ENCODE measurements around the gene CSTPP1.
"Not testable (repeated sequence)": the region's sequence is repeated elsewhere in the genome, so short reads cannot be mapped to it uniquely, and the experiment has no call there.

Gene CSTPP1

DNA sequence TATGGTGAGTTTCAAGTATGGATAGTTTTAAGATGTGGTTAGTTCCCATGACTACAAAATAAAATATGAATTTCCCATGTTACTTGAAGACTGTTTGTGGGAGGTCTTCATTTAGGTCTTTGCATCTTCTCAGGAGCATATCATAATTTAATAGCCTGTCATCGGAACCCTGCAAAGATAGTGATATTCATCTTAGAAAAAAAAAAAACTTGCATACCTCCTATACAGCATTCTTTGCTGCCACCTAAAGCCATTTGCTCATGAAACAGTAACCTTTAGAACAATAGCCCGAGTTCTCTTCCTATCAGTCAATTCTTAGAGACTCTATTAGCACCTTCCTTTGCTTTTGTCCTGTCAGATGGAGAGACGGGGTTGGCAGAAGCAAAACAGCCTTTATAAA lies 164.8 kb downstream of the CSTPP1 start:
- no peak overlapping the region for H3K4me3 Mint-ChIP-seq
- H3K4me1 Mint-ChIP-seq, result peaks cover 11% of the 10 kb centered on the region
- no peaks in the 10 kb centered on the region for H3K36me3 Mint-ChIP-seq
- no peak overlapping the region for H3K27ac Mint-ChIP-seq
- no peaks in the 10 kb centered on the region for H3K27me3 Mint-ChIP-seq
- no peaks in the 10 kb centered on the region for H3K9me3 Mint-ChIP-seq

GRCh38 chr11:47104261-47104950 lies 167.8 kb downstream of the CSTPP1 start:
- Mint-ChIP-seq H3K4me3 (no peak overlapping the region), H3K4me1 (peaks cover 11% of the 10 kb centered on the region), H3K27me3 (no peaks in the 10 kb centered on the region), H3K36me3 (no peaks in the 10 kb centered on the region), H3K27ac (no peak overlapping the region), H3K9me3 (no peaks in the 10 kb centered on the region)

- peaks cover 5% of the 10 kb centered on the region for H3K4me1 Mint-ChIP-seq
- no peak overlapping the region for H3K4me3 Mint-ChIP-seq
- H3K9me3 Mint-ChIP-seq, result no peaks in the 10 kb centered on the region
- no peaks in the 10 kb centered on the region for H3K27me3 Mint-ChIP-seq
- H3K27ac Mint-ChIP-seq, result no peak overlapping the region
- H3K36me3 Mint-ChIP-seq, result peaks cover 4% of the 10 kb centered on the region
These were observed 169.0 kb downstream of the CSTPP1 start for GRCh38 chr11:47105541-47105940.

GRCh38 chr11:47105974-47106373 lies 169.4 kb downstream of the CSTPP1 start:
- Mint-ChIP-seq H3K4me3 (no peak overlapping the region), H3K9me3 (no peaks in the 10 kb centered on the region), H3K4me1 (peaks cover 5% of the 10 kb centered on the region), H3K27ac (no peak overlapping the region), H3K27me3 (no peaks in the 10 kb centered on the region), H3K36me3 (peaks cover 4% of the 10 kb centered on the region)

GRCh38 chr11:47106798-47107411 lies 170.3 kb downstream of the CSTPP1 start:
- Mint-ChIP-seq H3K4me3 (no peak overlapping the region), H3K4me1 (peaks cover 5% of the 10 kb centered on the region), H3K36me3 (peaks cover 5% of the 10 kb centered on the region), H3K27ac (no peak overlapping the region), H3K9me3 (no peaks in the 10 kb centered on the region), H3K27me3 (no peaks in the 10 kb centered on the region)

- Mint-ChIP-seq H3K36me3 (peaks cover 6% of the 10 kb centered on the region), H3K9me3 (no peaks in the 10 kb centered on the region), H3K4me1 (peaks cover 5% of the 10 kb centered on the region), H3K27ac (no peak overlapping the region), H3K27me3 (no peaks in the 10 kb centered on the region), H3K4me3 (no peak overlapping the region)
These were observed 171.2 kb downstream of the CSTPP1 start for GRCh38 chr11:47107744-47108143.

GRCh38 chr11:47108214-47108613 lies 171.7 kb downstream of the CSTPP1 start:
- Mint-ChIP-seq H3K9me3 (no peaks in the 10 kb centered on the region), H3K4me1 (peaks cover 5% of the 10 kb centered on the region), H3K27ac (no peak overlapping the region)

GRCh38 chr11:47109051-47109726 lies 172.6 kb downstream of the CSTPP1 start:
- Mint-ChIP-seq H3K4me3 (no peak overlapping the region), H3K36me3 (peaks cover 6% of the 10 kb centered on the region), H3K4me1 (peaks cover 4% of the 10 kb centered on the region), H3K27ac (no peak overlapping the region), H3K27me3 (no peaks in the 10 kb centered on the region), H3K9me3 (no peaks in the 10 kb centered on the region)

More at GRCh38 chr11:47108214-47108613, 171.7 kb downstream of the CSTPP1 start:
- no peak overlapping the region for H3K4me3 Mint-ChIP-seq
- no peaks in the 10 kb centered on the region for H3K27me3 Mint-ChIP-seq
- H3K36me3 Mint-ChIP-seq, result peaks cover 6% of the 10 kb centered on the region

- Mint-ChIP-seq H3K27ac (no peak overlapping the region), H3K36me3 (peaks cover 6% of the 10 kb centered on the region), H3K27me3 (no peaks in the 10 kb centered on the region), H3K4me3 (no peak overlapping the region), H3K4me1 (no peaks in the 10 kb centered on the region), H3K9me3 (no peaks in the 10 kb centered on the region)
These were observed 173.2 kb downstream of the CSTPP1 start for GRCh38 chr11:47109727-47110246.

DNA sequence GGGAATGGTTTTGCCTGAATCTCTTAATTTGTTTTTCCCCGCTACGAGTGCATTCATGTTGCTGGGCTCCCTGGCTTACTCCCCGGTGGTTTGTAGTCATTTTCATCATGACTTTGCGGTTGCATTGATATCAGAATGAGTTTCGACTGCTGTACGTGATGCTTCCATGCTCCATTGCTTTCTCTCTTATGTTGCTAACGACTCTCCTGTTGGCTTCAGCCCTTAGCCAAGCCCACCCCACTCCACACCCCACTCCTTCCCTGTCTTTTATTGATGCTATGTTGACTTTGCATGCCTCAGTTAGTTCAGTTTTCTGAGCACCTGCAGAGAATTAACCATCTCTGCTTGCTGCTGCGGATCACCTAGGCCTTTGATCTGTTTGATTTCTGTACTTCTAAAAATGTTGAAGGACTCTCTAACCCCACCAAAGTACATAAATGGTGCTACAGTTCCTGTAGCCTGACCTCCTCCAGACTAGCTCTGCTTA lies 174.8 kb downstream of the CSTPP1 start:
- Mint-ChIP-seq H3K4me3 (no peak overlapping the region), H3K4me1 (no peaks in the 10 kb centered on the region), H3K27ac (no peak overlapping the region), H3K9me3 (no peaks in the 10 kb centered on the region), H3K27me3 (no peaks in the 10 kb centered on the region), H3K36me3 (peaks cover 6% of the 10 kb centered on the region)

DNA sequence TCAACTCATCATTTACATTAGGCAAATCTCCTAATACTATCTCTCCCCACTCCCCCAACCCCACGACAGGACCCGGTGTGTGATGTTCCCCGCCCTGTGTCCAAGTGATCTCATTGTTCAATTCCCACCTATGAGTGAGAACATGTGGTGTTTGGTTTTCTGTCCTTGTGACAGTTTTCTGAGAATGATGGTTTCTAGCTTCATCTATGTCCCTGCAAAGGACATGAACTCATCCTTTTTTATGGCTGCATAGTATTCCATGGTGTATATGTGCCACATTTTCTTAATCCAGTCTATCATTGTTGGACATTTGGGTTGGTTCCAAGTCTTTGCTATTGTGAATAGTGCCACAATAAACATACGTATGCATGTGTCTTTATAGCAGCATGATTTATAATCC lies 176.4 kb downstream of the CSTPP1 start:
- not testable (repeated sequence) for H3K27me3 Mint-ChIP-seq, H3K4me1 Mint-ChIP-seq, H3K9me3 Mint-ChIP-seq, H3K4me3 Mint-ChIP-seq, H3K36me3 Mint-ChIP-seq, H3K27ac Mint-ChIP-seq

DNA sequence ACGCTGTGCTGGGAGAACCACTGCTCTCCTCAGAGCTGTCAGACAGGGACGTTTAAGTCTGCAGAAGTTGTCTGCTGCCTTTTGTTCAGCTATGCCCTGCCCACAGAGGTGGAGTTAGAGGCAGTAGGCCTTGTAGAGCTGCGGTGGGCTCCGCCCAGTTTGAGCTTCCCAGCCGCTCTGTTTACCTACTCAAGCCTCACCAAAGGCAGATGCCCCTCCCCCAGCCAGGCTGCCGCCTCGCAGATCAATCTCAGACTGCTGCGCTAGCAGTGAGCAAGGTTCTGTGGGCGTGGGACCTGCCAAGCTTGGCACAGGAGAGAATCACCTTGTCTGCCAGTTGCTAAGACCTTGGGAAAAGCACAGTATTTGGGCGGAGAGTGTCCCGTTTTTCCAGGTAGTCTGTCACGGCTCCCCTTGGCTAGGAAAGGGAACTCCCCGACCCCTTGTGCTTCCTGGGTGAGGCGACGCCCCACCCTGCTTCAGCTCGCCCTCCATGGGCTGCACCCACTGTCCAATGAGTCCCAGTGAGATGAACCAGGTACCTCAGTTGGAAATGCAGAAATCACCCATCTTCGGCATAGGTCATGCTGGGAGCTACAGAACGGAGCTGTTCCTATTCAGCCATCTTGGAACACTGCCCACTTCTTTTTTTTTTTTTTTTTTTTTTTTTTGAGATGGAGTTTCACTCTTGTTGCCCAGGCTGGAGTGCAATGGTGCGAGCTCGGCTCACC lies 182.6 kb downstream of the CSTPP1 start:
- not testable (repeated sequence) for H3K9me3 Mint-ChIP-seq, H3K36me3 Mint-ChIP-seq, H3K27ac Mint-ChIP-seq, H3K4me3 Mint-ChIP-seq, H3K4me1 Mint-ChIP-seq, H3K27me3 Mint-ChIP-seq

DNA sequence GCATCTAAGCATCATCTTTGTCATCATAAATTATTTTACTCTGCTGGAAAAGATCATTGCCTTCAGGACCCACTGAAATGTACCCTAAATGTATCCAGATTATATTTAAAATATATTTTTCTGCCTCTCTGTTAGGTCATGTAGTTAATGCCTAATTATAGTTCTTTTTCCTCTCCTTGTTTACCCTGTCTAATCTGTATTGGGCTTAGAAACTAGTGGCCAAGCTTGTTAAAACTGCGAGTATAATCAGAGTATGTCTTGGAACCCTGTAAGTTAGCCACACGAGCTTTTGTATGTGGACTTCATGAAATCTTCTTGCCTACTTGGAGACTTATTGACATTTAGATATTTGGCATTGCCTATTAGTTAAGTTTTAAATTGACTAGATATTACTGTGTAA lies 184.5 kb downstream of the CSTPP1 start:
- Mint-ChIP-seq H3K4me1 (peaks cover 3% of the 10 kb centered on the region), H3K27me3 (no peaks in the 10 kb centered on the region), H3K4me3 (no peak overlapping the region), H3K9me3 (no peaks in the 10 kb centered on the region), H3K36me3 (peaks cover 3% of the 10 kb centered on the region), H3K27ac (no peak overlapping the region)

DNA sequence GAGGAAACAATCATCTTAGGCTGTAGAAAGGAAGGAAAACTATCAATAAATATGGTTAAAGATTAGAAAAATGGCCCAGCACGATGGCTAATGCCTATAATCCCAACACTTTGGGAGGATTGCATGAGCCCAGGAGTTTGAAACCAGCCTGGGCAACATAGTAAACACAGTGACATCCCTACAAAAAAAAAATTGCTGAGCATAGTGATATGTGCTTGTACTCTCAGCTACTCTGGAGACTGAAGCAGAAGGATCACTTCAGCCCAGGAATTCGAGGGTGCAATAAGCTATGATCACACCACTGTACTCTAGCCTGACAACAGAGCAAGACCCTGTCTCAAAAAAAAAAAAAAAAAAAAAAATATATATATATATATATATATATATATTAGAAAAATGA lies 185.2 kb downstream of the CSTPP1 start:
- H3K27ac Mint-ChIP-seq, result no peak overlapping the region
- H3K36me3 Mint-ChIP-seq, result peaks cover 4% of the 10 kb centered on the region
- H3K4me1 Mint-ChIP-seq, result peaks cover 3% of the 10 kb centered on the region
- H3K4me3 Mint-ChIP-seq, result no peak overlapping the region
- H3K9me3 Mint-ChIP-seq, result no peaks in the 10 kb centered on the region
- H3K27me3 Mint-ChIP-seq, result no peaks in the 10 kb centered on the region

GRCh38 chr11:47123094-47123493 lies 186.5 kb downstream of the CSTPP1 start:
- no peaks in the 10 kb centered on the region for H3K9me3 Mint-ChIP-seq
- H3K27ac Mint-ChIP-seq, result no peak overlapping the region
- no peaks in the 10 kb centered on the region for H3K27me3 Mint-ChIP-seq
- H3K4me3 Mint-ChIP-seq, result no peak overlapping the region
- H3K4me1 Mint-ChIP-seq, result peaks cover 3% of the 10 kb centered on the region
- H3K36me3 Mint-ChIP-seq, result peaks cover 4% of the 10 kb centered on the region
